ENCODE data around the gene ATG9B. TPM values are rescaled to one million over a fixed set of nuclear protein-coding genes. Genes with fewer than 3 reads are reported as not detected.

Gene ATG9B
- total and polyA plus RNA-seq, 9 of the 15 experiments (the other 6 are each of a cell fraction or from before 2014, with no cell fraction given), result 0.29 to 8.0 (median 2.1) TPM

DNA sequence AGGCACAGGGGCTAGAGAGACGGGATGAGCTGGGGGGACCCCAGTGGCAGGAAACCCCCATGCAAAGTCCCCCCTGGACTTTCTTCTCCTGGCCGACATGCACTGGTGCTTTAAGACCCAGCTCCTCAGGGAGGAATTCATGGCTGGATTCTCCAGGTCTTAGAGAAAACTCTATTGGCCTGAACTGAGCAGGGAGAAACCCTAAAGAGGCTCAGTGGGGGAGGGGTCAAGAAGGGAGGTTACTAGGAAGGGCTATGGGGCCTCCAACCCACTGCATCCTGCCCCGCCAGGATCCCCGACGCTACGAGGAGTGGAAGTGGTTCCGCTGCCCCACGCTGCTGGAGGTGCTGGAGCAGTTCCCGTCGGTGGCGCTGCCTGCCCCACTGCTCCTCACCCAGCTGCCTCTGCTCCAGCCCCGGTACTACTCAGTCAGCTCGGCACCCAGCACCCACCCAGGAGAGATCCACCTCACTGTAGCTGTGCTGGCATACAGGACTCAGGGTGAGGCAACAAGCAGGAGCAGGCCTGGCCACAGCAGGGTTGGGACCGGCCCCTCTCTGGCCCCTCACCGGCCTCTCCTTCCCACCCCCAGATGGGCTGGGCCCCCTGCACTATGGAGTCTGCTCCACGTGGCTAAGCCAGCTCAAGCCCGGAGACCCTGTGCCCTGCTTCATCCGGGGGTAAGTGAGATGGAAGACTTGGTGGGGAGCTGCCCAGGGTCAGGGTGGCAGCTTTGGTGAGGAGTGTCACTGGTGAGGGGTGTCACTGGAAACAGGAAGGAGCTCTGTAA lies 13.8 kb downstream of the ATG9B start (continued):
- TF ChIP-seq, protein P1, sequence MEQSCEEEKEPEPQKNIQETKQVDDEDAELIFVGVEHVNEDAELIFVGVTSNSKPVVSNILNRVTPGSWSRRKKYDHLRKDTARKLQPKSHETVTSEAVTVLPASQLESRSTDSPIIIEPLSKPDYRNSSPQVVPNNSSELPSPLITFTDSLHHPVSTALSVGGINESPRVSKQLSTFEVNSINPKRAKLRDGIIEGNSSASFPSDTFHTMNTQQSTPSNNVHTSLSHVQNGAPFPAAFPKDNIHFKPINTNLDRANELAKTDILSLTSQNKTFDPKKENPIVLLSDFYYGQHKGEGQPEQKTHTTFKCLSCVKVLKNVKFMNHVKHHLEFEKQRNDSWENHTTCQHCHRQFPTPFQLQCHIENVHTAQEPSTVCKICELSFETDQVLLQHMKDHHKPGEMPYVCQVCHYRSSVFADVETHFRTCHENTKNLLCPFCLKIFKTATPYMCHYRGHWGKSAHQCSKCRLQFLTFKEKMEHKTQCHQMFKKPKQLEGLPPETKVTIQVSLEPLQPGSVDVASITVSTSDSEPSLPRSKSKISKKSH (CRISPR knock-in tag; IDR thresholded peaks at IDR 0.05), result no peak
- TF ChIP-seq, protein P2, sequence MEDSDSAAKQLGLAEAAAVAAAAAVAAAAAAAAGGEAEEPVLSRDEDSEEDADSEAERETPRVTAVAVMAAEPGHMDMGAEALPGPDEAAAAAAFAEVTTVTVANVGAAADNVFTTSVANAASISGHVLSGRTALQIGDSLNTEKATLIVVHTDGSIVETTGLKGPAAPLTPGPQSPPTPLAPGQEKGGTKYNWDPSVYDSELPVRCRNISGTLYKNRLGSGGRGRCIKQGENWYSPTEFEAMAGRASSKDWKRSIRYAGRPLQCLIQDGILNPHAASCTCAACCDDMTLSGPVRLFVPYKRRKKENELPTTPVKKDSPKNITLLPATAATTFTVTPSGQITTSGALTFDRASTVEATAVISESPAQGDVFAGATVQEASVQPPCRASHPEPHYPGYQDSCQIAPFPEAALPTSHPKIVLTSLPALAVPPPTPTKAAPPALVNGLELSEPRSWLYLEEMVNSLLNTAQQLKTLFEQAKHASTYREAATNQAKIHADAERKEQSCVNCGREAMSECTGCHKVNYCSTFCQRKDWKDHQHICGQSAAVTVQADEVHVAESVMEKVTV (CRISPR knock-in tag; IDR thresholded peaks at IDR 0.05), result no peak
- TF ChIP-seq ZNF583 (CRISPR knock-in tag; IDR thresholded peaks at IDR 0.05) (0 out of 2 replicates have a peak, but pooled peaks have one; percentile 27), KLF13 (tag; IDR thresholded peaks at IDR 0.05; ENCODE audit: borderline replicate concordance, low read depth) (no peak), CXXC5 (CRISPR knock-in tag; IDR thresholded peaks at IDR 0.05) (peak; percentile 62), ZNF41 (CRISPR knock-in tag; conservative IDR thresholded peaks at IDR 0.05) (peak; percentile 67; the same call in 1 of the 2 replicates), RCOR1 (IDR thresholded peaks at IDR 0.05; ENCODE audit: borderline replicate concordance in 1 of 2, low read depth in 2 of 2, low read length in 2 of 2) (0 out of 4 replicates have a peak, but pooled peaks have one; percentile 14 to 30), PML (IDR thresholded peaks at IDR 0.05; ENCODE audit: low read length) (peak; percentile 17; the same call in 1 of the 2 replicates), LEF1 (IDR thresholded peaks at IDR 0.05) (peak; percentile 30; the same call in 1 of the 2 replicates), EP400 (IDR thresholded peaks at IDR 0.05) (peak; percentile 84), ZFPM2 (CRISPR knock-in tag; IDR thresholded peaks at IDR 0.05) (0 out of 2 replicates have a peak, but pooled peaks have one; percentile 59), TEAD1 (CRISPR knock-in tag; IDR thresholded peaks at IDR 0.05) (peak in 1 of 2 experiments; percentile 21; a peak in 1 of 4 replicates), XRCC5 (IDR thresholded peaks at IDR 0.05; ENCODE audit: low read depth, low read length) (0 out of 2 replicates have a peak, but pooled peaks have one; percentile 33)
- TF ChIP-seq, protein P3, sequence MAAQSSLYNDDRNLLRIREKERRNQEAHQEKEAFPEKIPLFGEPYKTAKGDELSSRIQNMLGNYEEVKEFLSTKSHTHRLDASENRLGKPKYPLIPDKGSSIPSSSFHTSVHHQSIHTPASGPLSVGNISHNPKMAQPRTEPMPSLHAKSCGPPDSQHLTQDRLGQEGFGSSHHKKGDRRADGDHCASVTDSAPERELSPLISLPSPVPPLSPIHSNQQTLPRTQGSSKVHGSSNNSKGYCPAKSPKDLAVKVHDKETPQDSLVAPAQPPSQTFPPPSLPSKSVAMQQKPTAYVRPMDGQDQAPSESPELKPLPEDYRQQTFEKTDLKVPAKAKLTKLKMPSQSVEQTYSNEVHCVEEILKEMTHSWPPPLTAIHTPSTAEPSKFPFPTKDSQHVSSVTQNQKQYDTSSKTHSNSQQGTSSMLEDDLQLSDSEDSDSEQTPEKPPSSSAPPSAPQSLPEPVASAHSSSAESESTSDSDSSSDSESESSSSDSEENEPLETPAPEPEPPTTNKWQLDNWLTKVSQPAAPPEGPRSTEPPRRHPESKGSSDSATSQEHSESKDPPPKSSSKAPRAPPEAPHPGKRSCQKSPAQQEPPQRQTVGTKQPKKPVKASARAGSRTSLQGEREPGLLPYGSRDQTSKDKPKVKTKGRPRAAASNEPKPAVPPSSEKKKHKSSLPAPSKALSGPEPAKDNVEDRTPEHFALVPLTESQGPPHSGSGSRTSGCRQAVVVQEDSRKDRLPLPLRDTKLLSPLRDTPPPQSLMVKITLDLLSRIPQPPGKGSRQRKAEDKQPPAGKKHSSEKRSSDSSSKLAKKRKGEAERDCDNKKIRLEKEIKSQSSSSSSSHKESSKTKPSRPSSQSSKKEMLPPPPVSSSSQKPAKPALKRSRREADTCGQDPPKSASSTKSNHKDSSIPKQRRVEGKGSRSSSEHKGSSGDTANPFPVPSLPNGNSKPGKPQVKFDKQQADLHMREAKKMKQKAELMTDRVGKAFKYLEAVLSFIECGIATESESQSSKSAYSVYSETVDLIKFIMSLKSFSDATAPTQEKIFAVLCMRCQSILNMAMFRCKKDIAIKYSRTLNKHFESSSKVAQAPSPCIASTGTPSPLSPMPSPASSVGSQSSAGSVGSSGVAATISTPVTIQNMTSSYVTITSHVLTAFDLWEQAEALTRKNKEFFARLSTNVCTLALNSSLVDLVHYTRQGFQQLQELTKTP (IDR thresholded peaks at IDR 0.05; ENCODE audit: low read depth in 1 of 2, partially characterized antibody in 2 of 2), result peak in 1 of 2 experiments; percentile 36
- TF ChIP-seq, protein P4, sequence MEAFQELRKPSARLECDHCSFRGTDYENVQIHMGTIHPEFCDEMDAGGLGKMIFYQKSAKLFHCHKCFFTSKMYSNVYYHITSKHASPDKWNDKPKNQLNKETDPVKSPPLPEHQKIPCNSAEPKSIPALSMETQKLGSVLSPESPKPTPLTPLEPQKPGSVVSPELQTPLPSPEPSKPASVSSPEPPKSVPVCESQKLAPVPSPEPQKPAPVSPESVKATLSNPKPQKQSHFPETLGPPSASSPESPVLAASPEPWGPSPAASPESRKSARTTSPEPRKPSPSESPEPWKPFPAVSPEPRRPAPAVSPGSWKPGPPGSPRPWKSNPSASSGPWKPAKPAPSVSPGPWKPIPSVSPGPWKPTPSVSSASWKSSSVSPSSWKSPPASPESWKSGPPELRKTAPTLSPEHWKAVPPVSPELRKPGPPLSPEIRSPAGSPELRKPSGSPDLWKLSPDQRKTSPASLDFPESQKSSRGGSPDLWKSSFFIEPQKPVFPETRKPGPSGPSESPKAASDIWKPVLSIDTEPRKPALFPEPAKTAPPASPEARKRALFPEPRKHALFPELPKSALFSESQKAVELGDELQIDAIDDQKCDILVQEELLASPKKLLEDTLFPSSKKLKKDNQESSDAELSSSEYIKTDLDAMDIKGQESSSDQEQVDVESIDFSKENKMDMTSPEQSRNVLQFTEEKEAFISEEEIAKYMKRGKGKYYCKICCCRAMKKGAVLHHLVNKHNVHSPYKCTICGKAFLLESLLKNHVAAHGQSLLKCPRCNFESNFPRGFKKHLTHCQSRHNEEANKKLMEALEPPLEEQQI (IDR thresholded peaks at IDR 0.05), result no peak
- TF ChIP-seq, protein P5, sequence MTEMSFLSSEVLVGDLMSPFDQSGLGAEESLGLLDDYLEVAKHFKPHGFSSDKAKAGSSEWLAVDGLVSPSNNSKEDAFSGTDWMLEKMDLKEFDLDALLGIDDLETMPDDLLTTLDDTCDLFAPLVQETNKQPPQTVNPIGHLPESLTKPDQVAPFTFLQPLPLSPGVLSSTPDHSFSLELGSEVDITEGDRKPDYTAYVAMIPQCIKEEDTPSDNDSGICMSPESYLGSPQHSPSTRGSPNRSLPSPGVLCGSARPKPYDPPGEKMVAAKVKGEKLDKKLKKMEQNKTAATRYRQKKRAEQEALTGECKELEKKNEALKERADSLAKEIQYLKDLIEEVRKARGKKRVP (CRISPR knock-in tag; IDR thresholded peaks at IDR 0.05), result peak; percentile 16; the same call in 1 of the 2 replicates
